Right renal pelvis (tissue), 4 donors: ENCODE measurements around the gene CCDC194. TPM values are rescaled to one million over a fixed set of nuclear protein-coding genes. Genes with fewer than 3 reads are reported as not detected.

Experiments used
- DNase-seq, 4 donors: peaks; one replicate each; pipeline ENCODE4 v3.0.0-alpha.2; 2013; ENCODE audit warnings: low read depth in 4 of 4, low spot score in 3 of 4, missing footprints in 1 of 4
- polyA plus RNA-seq, 4 donors: library from polyadenylated mRNA; unstranded; fragments of 120-200 nt; gene quantifications; one replicate each; pipeline ENCODE4 v1.2.1, GENCODE V29; 2013; ENCODE audit not compliant: insufficient read length in 4 of 4

The CCDC194 gene
- polyA plus RNA-seq, 4 donors = 0.76 to 1.8 (median 1.5) TPM

GRCh38 chr19:17406046-17406886 is 12.3 kb upstream of the CCDC194 start:
- no peak for DNase-seq

DNA sequence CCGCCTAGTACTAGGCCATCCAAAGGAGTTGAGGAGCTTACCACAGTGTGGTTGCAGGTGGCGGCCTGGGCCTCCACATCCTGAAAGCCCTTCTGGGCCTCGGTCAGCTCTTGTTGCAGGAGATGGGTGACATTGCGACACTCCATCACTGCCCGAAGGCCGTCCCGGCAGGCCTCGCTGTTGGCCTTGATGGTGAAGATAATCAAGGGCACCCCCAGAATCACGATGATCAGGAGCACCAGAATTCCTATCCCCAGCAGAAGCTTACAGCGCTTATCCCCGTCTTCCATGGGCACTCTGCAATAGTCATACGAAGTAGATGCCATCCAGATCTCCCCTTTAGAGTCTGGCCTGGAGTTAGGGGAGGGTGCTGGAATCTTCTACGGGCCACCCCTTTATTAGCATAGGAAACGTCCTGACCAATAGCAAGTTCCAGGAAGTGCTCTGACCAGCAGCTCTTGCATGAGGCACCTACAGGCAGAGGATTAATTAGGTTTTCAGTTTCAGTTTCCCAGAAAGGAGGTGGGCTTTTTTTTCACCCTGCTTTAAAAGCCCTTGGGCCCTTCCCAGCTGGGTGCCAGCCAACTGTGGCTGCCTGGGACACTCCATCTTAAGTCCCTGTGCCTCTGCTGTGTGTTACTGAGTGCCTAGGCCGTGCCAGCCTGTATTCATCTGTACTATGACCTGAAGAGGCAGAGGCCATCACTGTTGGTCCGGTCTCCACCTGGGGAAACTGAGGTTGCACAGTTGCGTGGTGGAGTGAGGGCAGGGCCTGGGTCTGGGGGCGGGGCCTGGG is 11.5 kb upstream of the CCDC194 start, which contains the start of gene BST2:
BST2 (minus strand) TSS at position 381 of the 796 bp plus-strand sequence; CDS start at position 326, 55 bp downstream.
- no peak for DNase-seq

GRCh38 chr19:17404621-17405249 is 10.7 kb upstream of the CCDC194 start:
- no peak for DNase-seq

DNA sequence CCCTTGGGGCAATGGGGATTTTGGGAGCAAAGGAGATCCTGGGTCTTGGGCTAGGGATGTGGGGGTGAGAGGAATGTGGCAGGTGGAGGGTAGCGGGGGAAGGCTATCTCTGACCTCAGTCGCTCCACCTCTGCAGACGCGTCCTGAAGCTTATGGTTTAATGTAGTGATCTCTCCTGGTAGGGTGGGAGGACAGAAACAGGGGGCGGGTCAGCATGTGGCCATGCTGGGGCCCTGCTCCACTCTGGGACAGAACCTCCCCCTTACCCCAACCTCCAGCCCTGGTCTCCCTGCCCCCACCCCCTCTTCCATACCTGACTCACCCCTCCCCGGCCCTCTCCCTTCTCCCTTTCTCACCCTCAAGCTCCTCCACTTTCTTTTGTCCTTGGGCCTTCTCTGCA is 10.0 kb upstream of the CCDC194 start:
- no peak for DNase-seq

DNA sequence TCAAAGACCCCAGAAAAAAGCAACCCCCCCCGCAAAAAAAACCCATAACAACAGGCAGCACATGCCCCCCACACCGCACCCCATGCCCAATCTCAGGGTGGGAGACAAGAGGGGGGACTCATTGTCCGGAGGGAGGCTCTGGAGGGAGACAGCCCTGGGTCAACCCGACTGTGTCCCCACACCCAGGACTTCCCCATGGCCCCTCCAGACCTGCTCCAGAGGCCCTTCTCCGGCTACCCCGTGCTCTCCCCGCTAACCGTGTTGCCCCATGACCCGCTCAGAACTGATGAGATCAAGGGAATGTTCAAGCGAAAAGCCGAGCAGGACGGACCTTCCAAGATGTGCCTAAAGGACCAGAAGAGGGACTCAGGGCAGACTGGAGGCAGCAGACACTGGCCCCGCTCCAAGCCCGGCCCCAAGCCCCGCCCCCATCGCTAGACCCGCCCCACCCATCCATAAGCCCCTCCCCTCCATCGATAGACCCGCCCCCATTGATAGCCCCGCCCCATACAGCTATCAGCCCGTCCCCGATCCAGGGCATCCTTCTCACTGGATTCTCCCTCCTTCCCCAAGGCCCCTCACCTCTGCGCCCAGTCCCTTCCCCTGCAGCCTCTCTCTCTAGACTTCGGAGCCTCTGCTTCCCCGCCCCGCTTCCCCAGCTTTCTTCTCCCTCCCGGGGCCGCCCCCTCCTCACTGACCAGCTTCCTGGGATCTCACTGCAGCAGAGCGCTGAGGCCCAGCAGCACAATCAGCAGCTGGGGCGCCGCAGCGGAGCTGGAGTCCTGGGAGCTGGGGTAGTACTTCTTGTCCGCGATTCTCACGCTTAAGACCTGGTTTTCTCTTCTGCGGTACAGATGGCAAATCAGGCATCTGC is 9.2 kb upstream of the CCDC194 start:
- no peak for DNase-seq

- DNase-seq = no peak
Observed at GRCh38 chr19:17401628-17402027, 7.6 kb upstream of the CCDC194 start.

GRCh38 chr19:17398902-17399527 is 5.0 kb upstream of the CCDC194 start:
- DNase-seq = no peak

DNA sequence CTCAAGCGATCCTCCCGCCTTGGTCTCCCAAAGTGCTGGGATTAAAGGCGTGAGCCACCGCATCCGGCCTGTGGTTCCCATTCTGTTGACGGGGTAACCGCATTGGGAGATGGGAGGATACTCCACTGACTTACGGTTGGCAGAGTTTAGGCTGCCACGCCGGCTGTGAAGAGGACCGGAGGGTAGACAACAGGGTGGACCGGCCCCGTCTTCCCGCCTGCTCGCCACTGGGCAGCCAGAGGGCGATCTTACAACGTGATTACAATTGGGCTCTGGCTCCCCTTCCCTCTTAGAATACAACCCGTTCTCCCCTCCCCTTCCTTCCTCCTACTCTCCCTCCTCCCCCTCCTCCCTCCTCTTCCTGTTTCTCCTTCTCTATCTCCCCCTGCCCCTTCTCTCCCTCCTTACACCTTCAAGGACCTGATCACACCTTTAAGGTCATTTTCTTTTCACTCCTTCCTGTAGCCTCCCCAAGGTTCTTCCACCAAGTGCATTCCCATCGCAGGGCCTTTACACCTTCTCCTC is 957 bp upstream of the CCDC194 start:
- DNase-seq = no peak

DNA sequence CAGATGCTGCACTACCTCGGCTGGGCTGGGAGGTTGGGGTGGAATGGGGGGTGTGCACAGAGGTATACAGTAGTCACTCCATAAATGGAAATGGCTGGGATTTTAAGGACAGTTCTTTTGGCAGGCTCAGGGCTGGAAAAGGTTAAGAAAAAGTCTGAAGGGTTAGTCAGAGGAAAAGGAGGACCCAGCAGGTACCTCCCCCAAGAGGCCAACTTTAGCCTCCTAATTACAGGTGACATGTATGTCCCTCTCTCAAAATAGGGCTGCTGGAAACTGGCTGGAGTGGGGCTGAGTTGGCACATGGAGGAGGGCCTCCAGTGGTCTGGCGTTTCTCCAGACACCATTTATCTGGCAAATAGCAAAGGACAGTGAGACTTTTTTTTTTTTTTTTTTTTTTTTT is 994 bp downstream of the CCDC194 start:
- DNase-seq = no peak

DNA sequence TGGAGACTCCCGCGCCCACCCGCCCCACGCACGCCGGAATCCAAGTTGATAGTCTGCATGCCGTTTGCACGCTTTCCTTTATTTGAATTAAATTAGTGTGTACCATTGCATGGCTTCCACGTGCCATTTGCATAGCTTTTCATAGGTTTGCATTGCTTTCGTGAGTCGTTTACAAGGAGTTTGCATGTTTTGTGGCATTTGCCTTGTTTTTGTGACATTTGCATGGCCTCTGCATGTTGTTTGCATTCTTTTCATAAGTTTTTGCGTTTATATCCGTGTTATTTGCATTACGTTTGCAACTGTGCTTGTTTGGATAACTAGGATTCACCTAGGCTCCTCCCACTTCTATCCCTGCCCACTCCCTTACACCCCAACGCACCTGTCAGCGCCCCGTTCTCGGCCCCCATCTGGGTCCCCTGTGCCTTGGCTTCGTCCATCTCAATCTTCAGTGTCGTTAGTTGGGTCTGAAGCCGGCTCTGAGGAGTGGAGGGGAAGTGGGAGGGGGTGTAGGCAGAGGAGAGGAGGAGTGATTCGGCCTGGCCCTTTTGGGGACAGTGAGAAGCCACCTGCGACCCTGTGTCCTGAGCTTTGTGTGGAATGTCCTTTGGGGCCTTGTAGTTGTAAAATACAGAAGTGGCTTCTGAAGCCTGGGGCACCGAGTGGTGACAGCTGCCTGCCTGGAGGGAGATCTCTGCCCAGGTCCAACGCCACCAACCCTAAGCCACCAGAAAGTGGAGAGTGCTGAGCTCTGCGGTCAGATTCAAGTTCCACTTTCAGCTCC is 2.4 kb downstream of the CCDC194 start:
- no peak for DNase-seq

DNA sequence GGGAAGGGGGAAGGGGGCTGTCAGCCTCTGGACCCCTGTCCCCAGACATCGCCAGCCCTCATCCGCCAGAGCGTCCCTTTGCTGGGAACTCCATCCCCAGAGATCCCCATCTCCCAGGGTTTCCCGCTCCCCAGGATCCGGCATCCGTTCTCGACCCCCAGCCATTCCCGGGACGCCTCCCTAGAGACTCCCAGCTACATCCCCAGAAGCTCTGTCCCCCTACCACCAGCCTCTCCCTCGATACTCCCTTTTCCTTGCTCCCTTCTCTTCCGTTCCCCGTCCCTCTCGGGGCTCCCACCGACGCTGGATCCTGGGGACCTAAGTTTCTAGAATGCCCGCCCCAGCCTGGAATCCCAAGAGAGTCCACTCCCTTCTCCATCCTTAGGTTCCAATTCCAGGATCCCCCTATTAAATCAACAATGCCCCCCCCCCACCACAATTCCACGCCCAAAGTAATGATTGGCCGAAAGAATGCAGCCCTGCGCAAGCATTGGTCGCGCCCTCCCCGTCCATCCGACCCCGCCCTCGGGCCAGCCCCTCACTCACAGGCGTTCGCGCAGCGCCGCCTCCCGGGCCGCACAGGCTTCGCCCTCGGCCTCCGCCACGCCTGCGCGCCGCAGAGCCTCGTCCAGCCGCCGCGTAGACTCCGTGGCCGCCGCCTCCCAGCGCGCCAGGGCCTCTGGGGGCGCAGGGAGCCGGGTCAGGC is 3.2 kb downstream of the CCDC194 start:
- peak; percentile 87 to 89 (median 88) for DNase-seq

DNA sequence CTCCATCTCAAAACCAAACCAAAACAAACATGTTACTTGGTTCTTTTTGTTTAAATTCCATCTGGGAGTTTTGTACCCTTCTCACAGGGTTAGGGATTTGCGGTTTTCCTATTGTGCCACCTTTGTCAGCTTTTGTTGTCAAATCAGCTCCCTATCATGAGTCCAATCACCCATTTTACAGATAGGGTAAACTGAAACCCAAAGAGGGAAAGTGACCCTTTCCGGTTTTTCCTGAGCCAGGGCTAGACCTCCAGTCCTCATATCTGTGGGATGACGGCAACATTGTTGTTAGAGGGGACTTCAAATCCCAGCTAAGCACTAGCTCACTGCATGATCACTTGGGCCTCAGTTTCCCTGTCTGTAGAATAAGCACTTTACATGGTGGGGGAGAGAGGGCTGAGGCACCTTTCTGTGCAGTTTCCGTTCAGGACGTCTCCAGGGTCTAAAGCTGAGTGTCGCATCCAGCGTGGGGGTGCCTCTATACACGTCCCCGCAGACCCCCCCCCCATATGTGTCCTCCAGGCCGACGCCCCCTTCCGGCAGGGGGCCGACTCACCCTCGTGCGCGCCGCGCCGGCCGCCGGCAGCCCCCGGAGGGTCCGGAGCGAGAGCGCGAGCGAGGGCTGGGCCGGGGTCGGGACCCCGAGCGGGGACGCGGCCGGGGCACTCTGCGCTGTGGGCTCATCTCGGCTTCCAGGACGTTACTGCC is 3.9 kb downstream of the CCDC194 start:
- DNase-seq = no peak

DNA sequence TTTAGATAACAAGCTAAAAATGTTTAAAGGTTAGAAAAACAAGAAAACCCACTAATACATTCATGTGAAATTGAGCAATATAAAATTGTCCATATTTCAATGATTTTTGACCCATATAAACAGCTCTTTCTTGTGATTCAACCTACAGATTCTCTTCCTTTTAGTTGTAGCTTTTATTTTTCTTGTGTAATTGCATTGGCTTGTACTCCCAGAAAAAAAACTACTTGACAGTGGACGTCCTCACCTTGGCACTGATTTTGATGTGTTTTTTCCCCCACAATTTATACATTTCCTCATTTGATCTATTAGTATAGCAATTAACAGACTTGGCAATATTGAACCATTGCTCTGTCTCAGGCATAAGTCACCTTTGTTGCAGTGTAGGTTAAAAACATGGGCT is 4.7 kb downstream of the CCDC194 start:
- DNase-seq = no peak

DNA sequence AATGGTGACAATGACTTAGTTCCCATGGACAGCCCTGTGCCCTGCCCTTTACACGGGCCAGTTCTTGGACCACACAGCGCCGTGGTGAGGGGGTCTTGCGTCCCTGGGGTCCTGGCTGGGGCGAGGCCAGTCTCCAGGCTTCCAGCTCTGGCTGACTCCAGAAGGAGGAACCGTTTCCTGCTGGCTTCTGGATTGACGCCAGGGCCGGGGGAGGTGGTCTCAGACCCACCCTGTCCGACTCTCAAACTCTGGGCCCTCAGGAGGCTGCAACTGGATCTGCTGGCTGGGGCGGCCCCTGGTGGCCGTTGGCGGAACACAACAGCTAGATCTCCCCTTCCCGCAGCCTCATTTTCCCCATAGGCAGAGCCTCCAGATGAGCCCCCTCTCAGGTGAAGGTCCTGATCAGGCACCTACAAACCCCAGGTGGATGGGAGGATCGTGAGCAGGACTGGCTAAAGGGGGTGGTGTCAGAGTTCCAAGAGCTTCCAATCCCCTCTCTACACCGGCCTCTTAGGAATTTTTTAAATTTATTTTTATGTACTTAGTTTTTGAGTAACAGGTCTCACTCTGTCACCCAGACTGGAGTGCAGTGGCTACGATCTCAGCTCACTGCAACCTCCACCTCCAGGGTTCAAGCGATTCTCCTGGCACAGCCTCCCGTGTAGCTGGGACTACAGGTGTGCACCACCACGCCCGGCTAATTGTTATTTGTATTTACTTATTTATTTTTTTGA is 8.0 kb downstream of the CCDC194 start:
- DNase-seq = no peak

- DNase-seq = no peak
Observed at GRCh38 chr19:17380426-17381138, 13.4 kb downstream of the CCDC194 start.

GRCh38 chr19:17379221-17379631 is 14.8 kb downstream of the CCDC194 start:
- DNase-seq = no peak
